Stimulated activated CD4-positive, alpha-beta T cell treated with anti-CD3 and anti-CD28 coated beads, Interleukin-15, amount 100 ng/mL, for 24 hours (primary cell): ENCODE results near the gene WDPCP.
A peak's percentile ranks its signal among the peaks of the same experiment; 100 is the strongest.
"Not testable (repeated sequence)": the region's sequence is repeated elsewhere in the genome, so short reads cannot be mapped to it uniquely, and the experiment has no call there.

Source experiments
- DNase-seq: peaks from one replicate; pipeline ENCODE4 v3.0.0-alpha.2; 2020

The WDPCP gene

GRCh38 chr2:63093502-63093901 is 494.8 kb downstream of the WDPCP start:
- no peak for DNase-seq

GRCh38 chr2:63092857-63093256 is 495.4 kb downstream of the WDPCP start:
- DNase-seq: no peak

DNA sequence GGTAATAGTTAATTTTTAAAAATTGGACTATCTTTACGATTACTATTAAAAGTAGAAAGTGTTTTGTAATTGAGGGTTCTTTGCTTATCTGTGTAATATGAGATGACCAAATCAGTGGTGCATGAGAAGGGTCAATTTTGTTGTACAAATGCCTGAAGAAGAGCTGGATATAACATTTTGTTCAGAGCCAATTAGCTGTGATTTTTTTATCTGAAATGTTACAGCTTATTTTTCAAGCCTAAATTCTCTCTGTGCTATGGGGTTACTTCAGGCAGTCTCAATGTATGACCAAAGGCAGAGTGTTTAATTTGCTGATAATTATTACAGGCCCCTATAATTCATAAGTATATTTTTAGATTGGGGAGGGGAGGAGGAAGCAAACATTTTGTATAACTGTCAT is 495.9 kb downstream of the WDPCP start:
- DNase-seq: no peak

GRCh38 chr2:63086687-63087086 is 501.6 kb downstream of the WDPCP start:
- no peak for DNase-seq

DNA sequence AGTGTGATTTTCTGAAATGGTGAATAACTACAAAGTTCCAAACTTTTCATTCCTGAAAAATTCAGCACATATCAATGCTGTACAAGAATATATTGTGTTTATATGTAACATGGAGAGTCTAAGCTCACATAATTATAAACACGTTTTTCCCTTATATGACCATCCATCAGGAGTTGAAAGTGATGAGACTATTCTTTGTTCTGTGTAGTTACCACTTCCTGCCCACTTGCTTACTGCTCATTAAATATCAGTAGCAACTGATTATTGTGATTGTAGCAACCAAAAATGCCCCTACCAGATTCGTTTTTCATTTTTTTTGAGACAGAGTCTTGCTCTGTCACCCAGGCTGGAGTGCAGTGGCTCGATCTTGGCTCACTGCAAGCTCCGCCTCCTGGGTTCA is 506.9 kb downstream of the WDPCP start:
- no peak for DNase-seq

DNA sequence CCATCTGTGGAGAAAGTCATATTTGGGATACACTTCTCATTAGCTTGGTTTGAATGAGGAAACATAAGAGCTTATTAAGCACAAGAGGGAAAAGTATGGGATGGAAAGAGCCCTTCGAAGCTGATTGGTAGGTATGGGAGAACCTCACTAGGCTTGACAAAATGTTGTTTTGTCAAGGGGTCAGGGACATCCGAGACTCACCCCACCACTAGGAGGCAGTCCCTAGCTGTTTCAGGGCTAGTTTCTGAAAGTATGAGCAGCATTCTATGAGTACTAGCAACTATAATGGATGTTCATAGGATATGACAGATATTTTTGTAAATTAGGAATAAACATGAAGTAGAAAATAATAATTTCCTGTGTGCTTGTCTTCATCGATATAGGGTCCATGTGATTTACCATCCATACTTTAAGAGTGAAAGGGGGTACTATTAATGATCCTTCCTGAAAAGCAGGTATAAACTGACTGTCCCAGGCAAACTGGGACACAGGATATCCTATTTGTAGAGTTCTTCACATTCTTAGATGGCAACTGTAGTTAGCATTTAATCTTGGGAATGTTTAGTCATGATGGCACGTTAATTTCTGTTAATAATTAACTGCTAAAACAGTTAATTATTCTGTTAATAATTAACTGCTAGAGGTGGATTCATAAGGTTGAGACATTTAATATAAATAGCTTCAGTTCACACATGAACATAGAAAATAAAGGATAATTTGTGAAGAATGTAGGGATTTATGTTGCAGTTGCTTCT is 509.2 kb downstream of the WDPCP start:
- DNase-seq: peak; percentile 10

DNA sequence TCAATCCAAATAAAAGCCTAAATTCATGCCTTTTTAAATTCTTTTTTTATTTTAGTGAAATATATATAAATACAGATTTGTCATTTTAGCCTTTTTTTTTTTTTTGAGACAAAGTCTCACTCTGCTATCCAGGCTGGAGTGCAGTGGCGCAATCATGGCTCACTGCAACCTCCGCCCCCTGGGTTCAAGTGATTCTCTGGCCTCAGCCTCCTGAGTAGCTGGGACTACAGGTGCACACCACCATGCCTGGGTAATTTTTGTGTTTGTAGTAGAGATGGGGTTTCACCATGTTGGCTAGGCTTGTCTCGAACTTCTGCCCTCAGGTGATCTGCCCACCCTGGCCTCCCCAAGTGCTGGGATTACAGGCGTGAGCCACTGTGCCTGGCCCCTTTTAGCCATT is 513.9 kb downstream of the WDPCP start:
- not testable (repeated sequence) for DNase-seq

DNA sequence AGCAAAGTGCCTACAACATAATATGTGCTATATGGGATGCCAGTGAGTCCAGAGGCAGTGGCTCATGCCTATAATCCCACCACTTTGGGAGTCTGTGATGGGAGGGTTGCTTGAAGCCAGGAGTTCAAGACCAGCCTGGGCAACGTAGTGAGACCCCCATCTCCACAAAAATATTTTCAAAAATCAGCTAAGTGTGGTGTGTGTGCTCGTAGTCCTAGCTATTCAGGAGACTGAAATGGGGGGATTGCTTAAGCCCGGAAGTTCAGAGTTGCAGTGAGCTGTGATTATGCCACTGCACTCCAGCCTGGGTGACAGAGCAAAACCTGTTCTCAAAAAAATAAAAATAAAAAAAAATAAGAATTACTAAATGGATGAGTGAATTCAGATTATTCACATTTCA is 514.3 kb downstream of the WDPCP start:
- DNase-seq: no peak

DNA sequence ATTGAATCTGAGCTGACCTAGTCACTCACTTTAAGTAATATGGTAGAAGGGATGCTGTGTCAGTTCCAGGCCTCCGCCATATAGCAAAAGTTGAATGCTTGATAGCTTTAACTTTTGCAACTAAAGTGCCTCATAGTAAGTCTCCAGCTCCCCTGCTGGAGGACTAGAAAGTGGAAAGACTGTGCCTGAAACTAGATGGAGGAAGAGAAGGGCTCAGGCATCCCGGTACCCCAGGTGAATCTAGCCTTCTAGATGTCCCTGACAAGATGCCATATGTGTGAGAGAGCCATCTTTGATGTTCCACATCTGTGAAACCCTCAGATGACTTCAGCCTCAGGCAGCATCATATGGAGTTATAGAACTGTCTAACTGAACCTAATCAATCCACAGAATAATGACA is 516.6 kb downstream of the WDPCP start:
- no peak for DNase-seq
